Dermis blood vessel endothelial cell (primary cell): ENCODE data around the gene LAMB1. TPM values are rescaled to one million over a fixed set of nuclear protein-coding genes. Genes with fewer than 3 reads are reported as not detected.
"Not testable (repeated sequence)": the region's sequence is repeated elsewhere in the genome, so short reads cannot be mapped to it uniquely, and the experiment has no call there.

Source experiments
- DNase-seq: peaks from one replicate; pipeline ENCODE4 v3.0.0; 2010
- total RNA-seq: library from RNA; depleted of rRNA; stranded (reverse); fragments of >200 nt; gene quantifications from 2 replicates; pipeline ENCODE4 v1.2.3, GENCODE V29; 2014

The LAMB1 gene
- total RNA-seq, 1 donor from 2014 or later, result 485 TPM

- DNase-seq, result no peak
Observed at GRCh38 chr7:107940951-107941350, 62.0 kb downstream of the LAMB1 start.

GRCh38 chr7:107939573-107940489 is 63.1 kb downstream of the LAMB1 start:
- peak; percentile 90 for DNase-seq

GRCh38 chr7:107938456-107939250 is 64.3 kb downstream of the LAMB1 start:
- DNase-seq, result peak; percentile 36

- DNase-seq, result no peak
Observed at GRCh38 chr7:107937531-107937930, 65.4 kb downstream of the LAMB1 start.

- no peak for DNase-seq
Observed at GRCh38 chr7:107936312-107936711, 66.6 kb downstream of the LAMB1 start.

GRCh38 chr7:107934991-107935770 is 67.8 kb downstream of the LAMB1 start:
- DNase-seq, result no peak

GRCh38 chr7:107933386-107934013 is 69.5 kb downstream of the LAMB1 start:
- DNase-seq, result no peak

GRCh38 chr7:107932805-107933204 is 70.2 kb downstream of the LAMB1 start:
- no peak for DNase-seq

GRCh38 chr7:107931740-107932515 is 71.0 kb downstream of the LAMB1 start:
- no peak for DNase-seq

- no peak for DNase-seq
Observed at GRCh38 chr7:107926481-107926880, 76.5 kb downstream of the LAMB1 start.

- no peak for DNase-seq
Observed at GRCh38 chr7:107924841-107925504, 78.0 kb downstream of the LAMB1 start.

GRCh38 chr7:107922886-107923285 is 80.1 kb downstream of the LAMB1 start:
- DNase-seq, result no peak

GRCh38 chr7:107921826-107922225 is 81.1 kb downstream of the LAMB1 start:
- DNase-seq, result not testable (repeated sequence)

GRCh38 chr7:107920048-107920772 is 82.8 kb downstream of the LAMB1 start:
- DNase-seq, result peak; percentile 50

GRCh38 chr7:107918948-107919347 is 84.0 kb downstream of the LAMB1 start:
- DNase-seq, result no peak

GRCh38 chr7:107917763-107918651 is 85.0 kb downstream of the LAMB1 start:
- DNase-seq, result no peak

- no peak for DNase-seq
Observed at GRCh38 chr7:107915541-107915940, 87.4 kb downstream of the LAMB1 start.

GRCh38 chr7:107914831-107915230 is 88.1 kb downstream of the LAMB1 start:
- DNase-seq, result no peak

GRCh38 chr7:107913851-107914250 is 89.1 kb downstream of the LAMB1 start:
- DNase-seq, result no peak
